Endothelial cell of umbilical vein (primary cell): Measurements from ENCODE around the gene FAM117B. TPM values are rescaled to one million over a fixed set of nuclear protein-coding genes. Genes with fewer than 3 reads are reported as not detected.

ENCODE experiments used
- BruUV-seq: library from RNA; stranded (reverse); fragments of 400-500 nt; replicated peaks from 2 replicates; lab custom pipeline; 2021; lab: Mats Ljungman, UMichigan
- CTCF ChIA-PET: fragments of 300-600, 350-600 bp; sonication (Branson Sonifier 250); formaldehyde crosslinking; loops from one replicate; lab custom pipeline; 2021; ENCODE audit warnings: antibody characterized with exemption, inconsistent platforms; lab: Charles Lee
- POLR2A ChIA-PET: fragments of 300-600, 350-600 bp; sonication (Branson Sonifier 250); formaldehyde crosslinking; loops from one replicate; lab custom pipeline; 2021; ENCODE audit warnings: antibody characterized with exemption, inconsistent platforms; lab: Charles Lee
- DNase-seq: peaks from one replicate; pipeline ENCODE4 v3.0.0-alpha.2; 2011; ENCODE audit warnings: low read depth, low spot score
- FAIRE-seq: peaks from 2 replicates; lab custom pipeline; 2011; peaks lifted over from hg19 to GRCh38; lab: Jason Lieb, UNC
- H2AFZ ChIP-seq: 2 replicates; pipeline ENCODE4 v1.6.0; 2012; ENCODE audit warnings: low read depth, low read length, control low read depth, inconsistent platforms
- H3K27ac ChIP-seq: 2 replicates; pipeline ENCODE4 v1.5.1; 2011; ENCODE audit warnings: low read depth, mild to moderate bottlenecking, control low read depth, low read length, moderate library complexity; ENCODE audit not compliant: insufficient read depth
- H3K27me3 ChIP-seq, 2 experiments: 2 replicates each; pipeline versions ENCODE4 v1.6.0 to v1.6.1; 2011; ENCODE audit warnings: low read length in 2 of 2, mixed read lengths in 1 of 2; ENCODE audit not compliant: control insufficient read depth in 2 of 2, insufficient read depth in 2 of 2
- H3K36me3 ChIP-seq, 2 experiments: 2 replicates in 1 of 2; 3 replicates in 1 of 2; pipeline ENCODE4 v1.5.1; 2011; ENCODE audit warnings: low read length in 2 of 2, mild to moderate bottlenecking in 1 of 2, moderate library complexity in 1 of 2; ENCODE audit not compliant: control insufficient read depth in 2 of 2, insufficient read depth in 2 of 2; ENCODE audit errors: extremely low read depth in 1 of 2
- H3K4me1 ChIP-seq: 3 replicates; pipeline ENCODE4 v1.5.1; 2011; ENCODE audit warnings: mild to moderate bottlenecking, low read length; ENCODE audit not compliant: control insufficient read depth, insufficient read depth; ENCODE audit errors: extremely low read depth
- H3K4me2 ChIP-seq: 2 replicates; pipeline ENCODE4 v1.6.1; 2011; ENCODE audit warnings: low read length, control low read depth, mixed read lengths; ENCODE audit not compliant: insufficient read depth
- H3K4me3 ChIP-seq, 3 experiments: fragments of 200-600 bp in 1 of 3; sonication (generic), shearing (Covaris generic) in 1 of 3; replicated peaks in 1 of 3; 2 replicates each; pipeline ENCODE4 v1.5.1; 2011 to 2016; ENCODE audit warnings: control low read depth in 3 of 3, low read length in 3 of 3, mild to moderate bottlenecking in 2 of 3, inconsistent platforms in 1 of 3, low read depth in 1 of 3, moderate library complexity in 1 of 3; ENCODE audit not compliant: insufficient read depth in 1 of 3
- H3K79me2 ChIP-seq: 2 replicates; pipeline ENCODE4 v1.6.0; 2012; ENCODE audit warnings: low read length, inconsistent platforms; ENCODE audit not compliant: control insufficient read depth, insufficient read depth
- H3K9ac ChIP-seq: replicated peaks from 2 replicates; pipeline ENCODE3; 2011; ENCODE audit warnings: low read length, control low read depth; ENCODE audit not compliant: insufficient read depth; ENCODE audit errors: extremely low read depth
- H3K9me1 ChIP-seq: replicated peaks from 3 replicates; pipeline ENCODE4 v1.6.0; 2011; ENCODE audit warnings: mild to moderate bottlenecking, low read length; ENCODE audit not compliant: control insufficient read depth, insufficient read depth; ENCODE audit errors: extremely low read depth
- H3K9me3 ChIP-seq: replicated peaks from 2 replicates; pipeline ENCODE4 v1.5.1; 2012; ENCODE audit warnings: low read length, inconsistent platforms; ENCODE audit not compliant: control insufficient read depth, insufficient read depth
- H4K20me1 ChIP-seq: replicated peaks from 2 replicates; pipeline ENCODE3; 2011; ENCODE audit warnings: mild to moderate bottlenecking, low read length; ENCODE audit not compliant: control insufficient read depth, insufficient read depth; ENCODE audit errors: extremely low read depth
- EZH2 ChIP-seq: IDR thresholded peaks from 2 replicates; pipeline ENCODE4 v1.6.1; 2012; ENCODE audit warnings: borderline replicate concordance, low read depth, mild to moderate bottlenecking, moderate library complexity, low read length, inconsistent platforms; ENCODE audit not compliant: severe bottlenecking
- FOS ChIP-seq: IDR thresholded peaks from 2 replicates; pipeline ENCODE4 v1.6.1; 2011; ENCODE audit warnings: mild to moderate bottlenecking, low read length, moderate library complexity, borderline replicate concordance; ENCODE audit not compliant: insufficient read depth
- GATA2 ChIP-seq: IDR thresholded peaks from 2 replicates; pipeline ENCODE4 v1.7.0; 2011; ENCODE audit warnings: low read depth, mild to moderate bottlenecking, moderate library complexity, mixed read lengths, low read length; ENCODE audit not compliant: insufficient read length, insufficient read depth
- POLR2A ChIP-seq: IDR thresholded peaks from 2 replicates; pipeline ENCODE4 v1.6.1; 2012; ENCODE audit warnings: low read depth, mild to moderate bottlenecking, control low read depth, low read length
- POLR2AphosphoS5 ChIP-seq: IDR thresholded peaks from 2 replicates; pipeline ENCODE4 v1.6.1; 2012; ENCODE audit warnings: low read depth, mild to moderate bottlenecking, control low read depth, low read length, moderate library complexity; ENCODE audit not compliant: insufficient read depth
- dilution Hi-C: fragments of 300-500 bp; cut with MboI; formaldehyde crosslinking; loops from one replicate; pipeline ENCODE4 v1.15.0; 2019; ENCODE audit warnings: low sequenced_read_pairs; ENCODE audit not compliant: extremely low pct_ligation_motif_present
- intact Hi-C: fragments of 100-400 bp; cut with micrococcal nuclease; formaldehyde crosslinking; loops from one replicate; pipeline ENCODE4 v1.10.0; 2022
- polyA plus RNA-seq, 4 experiments: library from polyadenylated mRNA; depleted of rRNA in 3 of 4; stranded (reverse) in 3 of 4; unstranded in 1 of 4; fragments of >200 nt; gene quantifications; 2 replicates each; pipeline versions ENCODE4 v1.2.1 to v1.2.3, GENCODE V29; 2011 to 2012; ENCODE audit warnings: missing spikeins in 1 of 4
- total RNA-seq: library from RNA; stranded (reverse); gene quantifications from 2 replicates; pipeline ENCODE4 v1.2.3, GENCODE V29; 2021
- TF ChIP-seq, protein P1 (sequence below), 2 donors: IDR thresholded peaks; 1 replicate in 1 of 2; 2 replicates in 1 of 2; pipeline ENCODE4 v1.5.1; 2011; ENCODE audit warnings: low read length in 2 of 2, mild to moderate bottlenecking in 2 of 2, moderate library complexity in 2 of 2, control low read depth in 1 of 2, inconsistent platforms in 1 of 2, low read depth in 1 of 2; ENCODE audit not compliant: insufficient read depth in 1 of 2; ENCODE audit errors: extremely low read depth in 1 of 2
- TF ChIP-seq, protein P2 (sequence below): IDR thresholded peaks from 2 replicates; pipeline ENCODE4 v1.6.1; 2011; ENCODE audit not compliant: insufficient read depth, insufficient read length

FAM117B gene
- total and polyA plus RNA-seq, 2 donors (not counting 3 experiments of a cell fraction or from before 2014, with no cell fraction given), result 1.3 to 7.0 TPM

DNA sequence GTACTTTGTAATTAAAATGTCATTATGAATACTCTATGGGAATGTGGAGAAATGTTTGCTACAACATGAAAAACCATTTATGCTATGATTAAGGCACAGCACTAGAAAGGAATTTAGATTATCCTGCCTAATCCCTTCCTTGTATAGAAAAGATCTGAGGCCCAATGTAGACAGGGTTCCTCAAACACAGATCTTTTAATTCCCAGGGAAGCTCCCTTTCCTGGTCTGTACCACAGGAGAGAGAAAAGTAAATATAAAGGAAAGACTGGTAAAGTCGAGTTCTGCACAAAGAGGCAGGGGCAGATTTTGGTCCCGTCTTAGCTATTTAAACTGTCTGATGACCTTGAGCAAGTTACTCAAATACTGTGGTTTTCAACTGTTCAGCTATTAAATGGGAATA lies 152.1 kb downstream of the FAM117B start:
- no peak for DNase-seq
- no peak overlapping the region for H3K9ac ChIP-seq
- CTCF ChIA-PET, result interaction anchor here (1.0 to 1.3 kb wide), 2 partner anchors 10 to 19 kb away, joined by 4 to 6 read pairs; no protein-coding TSS in a partner anchor
- TF ChIP-seq, protein P1, sequence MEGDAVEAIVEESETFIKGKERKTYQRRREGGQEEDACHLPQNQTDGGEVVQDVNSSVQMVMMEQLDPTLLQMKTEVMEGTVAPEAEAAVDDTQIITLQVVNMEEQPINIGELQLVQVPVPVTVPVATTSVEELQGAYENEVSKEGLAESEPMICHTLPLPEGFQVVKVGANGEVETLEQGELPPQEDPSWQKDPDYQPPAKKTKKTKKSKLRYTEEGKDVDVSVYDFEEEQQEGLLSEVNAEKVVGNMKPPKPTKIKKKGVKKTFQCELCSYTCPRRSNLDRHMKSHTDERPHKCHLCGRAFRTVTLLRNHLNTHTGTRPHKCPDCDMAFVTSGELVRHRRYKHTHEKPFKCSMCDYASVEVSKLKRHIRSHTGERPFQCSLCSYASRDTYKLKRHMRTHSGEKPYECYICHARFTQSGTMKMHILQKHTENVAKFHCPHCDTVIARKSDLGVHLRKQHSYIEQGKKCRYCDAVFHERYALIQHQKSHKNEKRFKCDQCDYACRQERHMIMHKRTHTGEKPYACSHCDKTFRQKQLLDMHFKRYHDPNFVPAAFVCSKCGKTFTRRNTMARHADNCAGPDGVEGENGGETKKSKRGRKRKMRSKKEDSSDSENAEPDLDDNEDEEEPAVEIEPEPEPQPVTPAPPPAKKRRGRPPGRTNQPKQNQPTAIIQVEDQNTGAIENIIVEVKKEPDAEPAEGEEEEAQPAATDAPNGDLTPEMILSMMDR (IDR thresholded peaks at IDR 0.05; ENCODE audit: extremely low read depth in 1 of 2, insufficient read depth in 1 of 2, low read depth in 1 of 2, low read length in 2 of 2), result no peak
- TF ChIP-seq GATA2 (no peak), FOS (no peak), EZH2 (no peak), POLR2A (no peak), POLR2AphosphoS5 (no peak)
- TF ChIP-seq, protein P2, sequence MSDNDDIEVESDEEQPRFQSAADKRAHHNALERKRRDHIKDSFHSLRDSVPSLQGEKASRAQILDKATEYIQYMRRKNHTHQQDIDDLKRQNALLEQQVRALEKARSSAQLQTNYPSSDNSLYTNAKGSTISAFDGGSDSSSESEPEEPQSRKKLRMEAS, result no peak
- H3K36me3 ChIP-seq, result no peaks in the 10 kb centered on the region
- intact Hi-C loops, result no loop called here
- no peak for FAIRE-seq
- H3K4me3 ChIP-seq, result no peak overlapping the region
- dilution Hi-C loops, result no loop called here
- H3K9me1 ChIP-seq, result no peaks in the 10 kb centered on the region
- POLR2A ChIA-PET, result no interaction called here
- H3K27me3 ChIP-seq, result no peaks in the 10 kb centered on the region
- no peaks in the 10 kb centered on the region for H4K20me1 ChIP-seq
- no peaks in the 10 kb centered on the region for H3K4me1 ChIP-seq
- H2AFZ ChIP-seq, result no peak overlapping the region
- H3K79me2 ChIP-seq, result no peaks in the 10 kb centered on the region
- BruUV-seq, result no TSS peak
- H3K9me3 ChIP-seq, result no peaks in the 10 kb centered on the region
- no peak overlapping the region for H3K27ac ChIP-seq
- no peak overlapping the region for H3K4me2 ChIP-seq
